EH (cell line): Measurements from ENCODE around the gene MTHFSD.
A peak's percentile ranks its signal among the peaks of the same experiment; 100 is the strongest.

Experiments
- DNase-seq: peaks from one replicate; pipeline ENCODE4 v3.0.0-alpha.2; 2015; ENCODE audit warnings: low read depth

The MTHFSD gene

GRCh38 chr16:86584071-86584685 is 29.1 kb upstream of the MTHFSD start:
- peak; percentile 65 for DNase-seq

- peak; percentile 53 for DNase-seq
Observed at GRCh38 chr16:86581458-86581857, 26.4 kb upstream of the MTHFSD start.

GRCh38 chr16:86580791-86581170 is 25.7 kb upstream of the MTHFSD start:
- no peak for DNase-seq

GRCh38 chr16:86580063-86580790 is 25.2 kb upstream of the MTHFSD start:
- peak; percentile 33 for DNase-seq

- DNase-seq: peak; percentile 48
Observed at GRCh38 chr16:86579268-86580062, 24.4 kb upstream of the MTHFSD start.

GRCh38 chr16:86578611-86579267 is 23.7 kb upstream of the MTHFSD start:
- DNase-seq: peak; percentile 75

GRCh38 chr16:86578061-86578599 is 23.1 kb upstream of the MTHFSD start, which contains the start of gene FOXL1:
FOXL1 (plus strand) TSS chr16:86578549; CDS start chr16:86578724, 175 bp downstream.
- DNase-seq: peak; percentile 90

GRCh38 chr16:86577314-86577971 is 22.4 kb upstream of the MTHFSD start:
- DNase-seq: peak; percentile 67

- DNase-seq: peak; percentile 56
Observed at GRCh38 chr16:86576591-86577313, 21.7 kb upstream of the MTHFSD start.

GRCh38 chr16:86575754-86576557 is 20.9 kb upstream of the MTHFSD start:
- DNase-seq: peak; percentile 98

GRCh38 chr16:86575095-86575685 is 20.2 kb upstream of the MTHFSD start:
- DNase-seq: no peak

GRCh38 chr16:86574646-86575045 is 19.6 kb upstream of the MTHFSD start:
- no peak for DNase-seq

GRCh38 chr16:86573646-86574508 is 18.8 kb upstream of the MTHFSD start:
- peak; percentile 13 for DNase-seq

GRCh38 chr16:86573215-86573614 is 18.2 kb upstream of the MTHFSD start:
- peak; percentile 93 for DNase-seq

- no peak for DNase-seq
Observed at GRCh38 chr16:86572606-86573005, 17.6 kb upstream of the MTHFSD start.

GRCh38 chr16:86572041-86572521 is 17.0 kb upstream of the MTHFSD start:
- DNase-seq: peak; percentile 68

GRCh38 chr16:86571530-86571915 is 16.5 kb upstream of the MTHFSD start:
- DNase-seq: peak; percentile 30
